Neural progenitor cell (in vitro differentiated cells): ENCODE data around the gene ATF4. TPM values are rescaled to one million over a fixed set of nuclear protein-coding genes. Genes with fewer than 3 reads are reported as not detected.

ENCODE experiments used
- DNase-seq: peaks from one replicate; pipeline ENCODE4 v3.0.0-alpha.2; 2016; ENCODE audit warnings: low spot score
- H2AFZ ChIP-seq: fragments of 200-600 bp; sonication (generic); replicated peaks from 2 replicates; pipeline ENCODE4 v1.6.1; 2016; ENCODE audit warnings: antibody characterized with exemption
- H3F3A ChIP-seq: fragments of 200-600 bp; sonication (generic); 2 replicates; pipeline ENCODE4 v1.6.1; 2016; ENCODE audit warnings: antibody characterized with exemption, low read depth
- H3K27ac ChIP-seq: fragments of 200-600 bp; sonication (generic); 2 replicates; pipeline ENCODE4 v1.5.1; 2016; ENCODE audit warnings: mild to moderate bottlenecking
- H3K27me3 ChIP-seq: fragments of 200-600 bp; sonication (generic); 2 replicates; pipeline ENCODE4 v1.6.1; 2016; ENCODE audit warnings: mild to moderate bottlenecking, moderate library complexity
- H3K36me3 ChIP-seq: fragments of 200-600 bp; sonication (generic); 2 replicates; pipeline ENCODE4 v1.5.1; 2016
- H3K4me1 ChIP-seq: fragments of 200-600 bp; sonication (generic); 2 replicates; pipeline ENCODE4 v1.6.1; 2016; ENCODE audit warnings: mixed run types
- H3K4me2 ChIP-seq: fragments of 200-600 bp; sonication (generic); 2 replicates; pipeline ENCODE4 v1.6.1; 2016
- H3K4me3 ChIP-seq: fragments of 200-600 bp; sonication (generic); 2 replicates; pipeline ENCODE4 v1.5.1; 2016
- H3K79me2 ChIP-seq: fragments of 200-600 bp; sonication (generic); 2 replicates; pipeline ENCODE4 v1.6.1; 2016; ENCODE audit warnings: low read depth
- H3K9ac ChIP-seq: fragments of 200-600 bp; sonication (generic); 2 replicates; pipeline ENCODE4 v1.6.1; 2016
- H3K9me3 ChIP-seq: fragments of 200-600 bp; sonication (generic); 2 replicates; pipeline ENCODE4 v1.5.1; 2016; ENCODE audit warnings: low read depth
- H4K20me1 ChIP-seq: fragments of 200-600 bp; sonication (generic); 2 replicates; pipeline ENCODE4 v1.6.1; 2016; ENCODE audit warnings: low read depth
- H3K27ac Mint-ChIP-seq: 3 replicates; pipeline ENCODE4 v1.8.0; 2021; ENCODE audit warnings: mixed read lengths
- H3K27me3 Mint-ChIP-seq: 2 replicates; pipeline ENCODE4 v1.8.0; 2022; ENCODE audit warnings: low read depth, mild to moderate bottlenecking, inconsistent platforms, moderate library complexity, mixed read lengths; ENCODE audit not compliant: insufficient read depth
- H3K36me3 Mint-ChIP-seq: 3 replicates; pipeline ENCODE4 v1.8.0; 2021; ENCODE audit warnings: mixed read lengths
- H3K4me1 Mint-ChIP-seq: 3 replicates; pipeline ENCODE4 v1.8.0; 2021; ENCODE audit warnings: mixed read lengths
- H3K4me3 Mint-ChIP-seq: 3 replicates; pipeline ENCODE4 v1.8.0; 2021; ENCODE audit warnings: mild to moderate bottlenecking, moderate library complexity, mixed read lengths
- H3K9me3 Mint-ChIP-seq: 3 replicates; pipeline ENCODE4 v1.8.0; 2020; ENCODE audit warnings: mixed read lengths
- EZH2 ChIP-seq: fragments of 200-600 bp; sonication (generic); IDR thresholded peaks from 2 replicates; pipeline ENCODE4 v1.6.1; 2017; ENCODE audit warnings: antibody characterized with exemption, mild to moderate bottlenecking, moderate library complexity
- EZH2phosphoT487 ChIP-seq: fragments of 200-600 bp; sonication (generic); IDR thresholded peaks from 2 replicates; pipeline ENCODE4 v1.6.1; 2017; ENCODE audit warnings: antibody characterized with exemption
- total RNA-seq: library from RNA; depleted of rRNA; stranded (reverse); fragments of >200 nt; gene quantifications from 2 replicates; pipeline ENCODE4 v1.2.3, GENCODE V29; 2015; ENCODE audit warnings: low replicate concordance
- TF ChIP-seq, protein P1 (sequence below): fragments of 200-600 bp; sonication (generic); IDR thresholded peaks from 2 replicates; pipeline ENCODE4 v1.5.1; 2017; ENCODE audit warnings: antibody characterized with exemption, mild to moderate bottlenecking

ATF4 gene
- total RNA-seq, 1 donor from 2014 or later = 189 TPM

DNA sequence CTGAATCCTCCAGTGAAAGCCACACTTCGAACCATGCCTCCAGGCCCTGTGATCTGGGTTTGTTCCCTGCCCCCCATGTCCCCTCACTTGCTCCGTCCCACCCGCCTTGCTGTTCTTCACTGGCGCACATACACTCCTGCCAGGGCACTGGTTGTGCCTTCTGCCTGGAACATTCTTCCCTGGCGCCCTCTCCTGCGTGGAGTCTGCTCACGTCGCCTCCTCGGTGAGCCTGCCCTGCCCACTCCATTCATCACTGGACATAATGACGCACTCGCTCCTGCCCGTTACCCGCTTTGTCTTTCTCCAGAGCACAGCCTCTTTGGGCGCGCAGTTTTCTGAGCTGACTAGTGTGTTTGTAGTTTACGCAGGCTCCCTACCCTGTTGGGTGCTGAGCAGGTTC, 39.3 kb upstream of the ATF4 start:
- Histone ChIP-seq H3K4me1 (peaks cover 8% of the 10 kb centered on the region), H2AFZ (no peak overlapping the region), H3K27ac (no peak overlapping the region), H3K27me3 (no peaks in the 10 kb centered on the region), H3F3A (no peaks in the 10 kb centered on the region), H4K20me1 (peaks cover 76% of the 10 kb centered on the region), H3K4me3 (no peak overlapping the region), H3K4me2 (no peak overlapping the region), H3K79me2 (no peaks in the 10 kb centered on the region), H3K9me3 (no peaks in the 10 kb centered on the region), H3K9ac (no peak overlapping the region), H3K36me3 (no peaks in the 10 kb centered on the region)
- no peak overlapping the region for H3K4me3 Mint-ChIP-seq
- H3K27ac Mint-ChIP-seq = no peak overlapping the region
- no peak for DNase-seq
- no peaks in the 10 kb centered on the region for H3K36me3 Mint-ChIP-seq
- TF ChIP-seq, protein P1, sequence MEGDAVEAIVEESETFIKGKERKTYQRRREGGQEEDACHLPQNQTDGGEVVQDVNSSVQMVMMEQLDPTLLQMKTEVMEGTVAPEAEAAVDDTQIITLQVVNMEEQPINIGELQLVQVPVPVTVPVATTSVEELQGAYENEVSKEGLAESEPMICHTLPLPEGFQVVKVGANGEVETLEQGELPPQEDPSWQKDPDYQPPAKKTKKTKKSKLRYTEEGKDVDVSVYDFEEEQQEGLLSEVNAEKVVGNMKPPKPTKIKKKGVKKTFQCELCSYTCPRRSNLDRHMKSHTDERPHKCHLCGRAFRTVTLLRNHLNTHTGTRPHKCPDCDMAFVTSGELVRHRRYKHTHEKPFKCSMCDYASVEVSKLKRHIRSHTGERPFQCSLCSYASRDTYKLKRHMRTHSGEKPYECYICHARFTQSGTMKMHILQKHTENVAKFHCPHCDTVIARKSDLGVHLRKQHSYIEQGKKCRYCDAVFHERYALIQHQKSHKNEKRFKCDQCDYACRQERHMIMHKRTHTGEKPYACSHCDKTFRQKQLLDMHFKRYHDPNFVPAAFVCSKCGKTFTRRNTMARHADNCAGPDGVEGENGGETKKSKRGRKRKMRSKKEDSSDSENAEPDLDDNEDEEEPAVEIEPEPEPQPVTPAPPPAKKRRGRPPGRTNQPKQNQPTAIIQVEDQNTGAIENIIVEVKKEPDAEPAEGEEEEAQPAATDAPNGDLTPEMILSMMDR = no peak
- no peak for TF ChIP-seq EZH2phosphoT487
- TF ChIP-seq EZH2 = no peak
- H3K9me3 Mint-ChIP-seq = no peaks in the 10 kb centered on the region
- peaks cover 3% of the 10 kb centered on the region for H3K27me3 Mint-ChIP-seq
- H3K4me1 Mint-ChIP-seq = peaks cover 9% of the 10 kb centered on the region

DNA sequence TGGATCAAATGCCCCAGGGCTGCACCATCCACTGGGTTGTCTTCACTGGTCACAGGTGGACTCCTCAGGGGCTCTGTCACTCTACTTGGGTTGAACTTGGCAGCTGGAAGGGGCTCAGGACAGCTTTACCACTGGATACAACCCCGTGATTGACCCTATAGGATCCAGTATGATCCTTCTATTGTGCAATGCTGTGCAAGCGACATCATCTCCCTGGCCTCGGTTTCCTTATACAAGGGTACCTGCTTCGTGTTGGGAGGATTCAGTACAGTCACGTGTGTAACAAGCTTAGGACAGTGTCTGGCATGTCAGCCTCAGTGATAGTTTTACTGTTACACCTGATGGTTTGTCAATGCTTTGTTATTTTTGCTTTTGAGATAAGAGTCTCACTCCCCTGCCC, 38.8 kb upstream of the ATF4 start:
- Mint-ChIP-seq H3K9me3 (no peaks in the 10 kb centered on the region), H3K27ac (no peak overlapping the region), H3K36me3 (no peaks in the 10 kb centered on the region), H3K27me3 (peaks cover 3% of the 10 kb centered on the region), H3K4me3 (no peak overlapping the region), H3K4me1 (peaks cover 4% of the 10 kb centered on the region)
- Histone ChIP-seq H3K36me3 (no peaks in the 10 kb centered on the region), H3K79me2 (no peaks in the 10 kb centered on the region), H3K27ac (no peak overlapping the region), H3F3A (no peaks in the 10 kb centered on the region), H4K20me1 (peaks cover 70% of the 10 kb centered on the region), H3K9me3 (no peaks in the 10 kb centered on the region), H3K4me2 (no peak overlapping the region), H3K4me3 (no peak overlapping the region), H3K4me1 (peaks cover 5% of the 10 kb centered on the region), H3K9ac (no peak overlapping the region), H3K27me3 (no peaks in the 10 kb centered on the region), H2AFZ (no peak overlapping the region)
- TF ChIP-seq EZH2phosphoT487 (no peak), EZH2 (no peak)
- TF ChIP-seq, protein P1 = no peak
- DNase-seq = no peak

DNA sequence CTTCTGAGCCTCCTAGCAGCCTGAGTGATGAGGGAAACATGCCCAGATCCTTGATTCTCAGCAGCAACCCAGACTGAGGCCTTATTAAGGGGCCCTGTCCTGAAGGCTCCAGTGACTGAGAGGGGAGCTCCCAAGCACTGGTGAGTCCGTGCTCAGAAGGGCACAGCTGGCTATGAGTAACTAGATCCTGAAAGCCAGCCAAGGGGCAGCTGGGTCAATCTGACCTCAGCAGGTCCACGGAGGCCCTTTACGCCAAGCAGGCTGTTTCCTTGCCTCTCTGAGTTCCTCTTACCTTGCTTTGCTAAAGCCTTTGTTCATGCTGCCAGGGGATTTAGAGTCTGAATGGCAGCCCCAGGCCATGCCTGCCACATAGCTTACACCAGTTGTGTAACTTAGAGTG, 37.6 kb upstream of the ATF4 start:
- peak; percentile 40 for DNase-seq
- Histone ChIP-seq H3K79me2 (no peaks in the 10 kb centered on the region), H3K36me3 (no peaks in the 10 kb centered on the region), H3K9ac (no peak overlapping the region), H4K20me1 (peaks cover 59% of the 10 kb centered on the region), H3K27ac (peak overlapping the region; percentile 13), H3F3A (no peaks in the 10 kb centered on the region), H3K4me3 (no peak overlapping the region), H2AFZ (no peak overlapping the region), H3K4me2 (no peak overlapping the region), H3K9me3 (no peaks in the 10 kb centered on the region), H3K4me1 (peaks cover 5% of the 10 kb centered on the region), H3K27me3 (no peaks in the 10 kb centered on the region)
- Mint-ChIP-seq H3K27ac (peak overlapping the region; percentile 25), H3K9me3 (no peaks in the 10 kb centered on the region), H3K27me3 (no peaks in the 10 kb centered on the region), H3K4me3 (no peak overlapping the region), H3K36me3 (no peaks in the 10 kb centered on the region), H3K4me1 (no peaks in the 10 kb centered on the region)
- TF ChIP-seq, protein P1 = no peak
